H9 (cell line): ENCODE results near the gene TMOD3. TPM values are rescaled to one million over a fixed set of nuclear protein-coding genes. Genes with fewer than 3 reads are reported as not detected.
A peak's percentile ranks its signal among the peaks of the same experiment; 100 is the strongest.

Experiments
- DNase-seq: peaks from one replicate; pipeline ENCODE4 v3.0.0-alpha.2; 2017
- H2AFZ ChIP-seq: one replicate; pipeline ENCODE4 v1.6.1; 2013; ENCODE audit warnings: mild to moderate bottlenecking, low read length, control low read depth, moderate library complexity
- H2AK5ac ChIP-seq: 2 replicates; pipeline ENCODE4 v1.6.1; 2013; ENCODE audit warnings: low read length, control low read depth, mixed read lengths; ENCODE audit not compliant: insufficient read length
- H2BK120ac ChIP-seq: one replicate; pipeline ENCODE4 v1.6.1; 2013; ENCODE audit warnings: low read depth, mild to moderate bottlenecking, low read length, control low read depth, inconsistent platforms; ENCODE audit not compliant: poor library complexity, severe bottlenecking
- H2BK12ac ChIP-seq: 2 replicates; pipeline ENCODE4 v1.6.1; 2013; ENCODE audit warnings: low read length, control low read depth, mixed read lengths, low read depth; ENCODE audit not compliant: insufficient read length
- H2BK15ac ChIP-seq: 2 replicates; pipeline ENCODE4 v1.6.1; 2013; ENCODE audit warnings: low read depth, low read length, control low read depth
- H2BK20ac ChIP-seq: one replicate; pipeline ENCODE4 v1.6.1; 2013; ENCODE audit warnings: low read depth, mild to moderate bottlenecking, low read length, control low read depth, inconsistent platforms; ENCODE audit not compliant: poor library complexity, severe bottlenecking
- H2BK5ac ChIP-seq: 2 replicates; pipeline ENCODE4 v1.6.1; 2013; ENCODE audit warnings: low read length, control low read depth, mixed read lengths; ENCODE audit not compliant: insufficient read length
- H3K14ac ChIP-seq: 2 replicates; pipeline ENCODE4 v1.6.1; 2013; ENCODE audit warnings: low read length, control low read depth; ENCODE audit not compliant: insufficient read depth
- H3K18ac ChIP-seq: 2 replicates; pipeline ENCODE4 v1.6.1; 2013; ENCODE audit warnings: low read depth, mild to moderate bottlenecking, mixed read lengths, low read length, control low read depth; ENCODE audit not compliant: insufficient read length
- H3K23ac ChIP-seq: 2 replicates; pipeline ENCODE4 v1.6.1; 2013; ENCODE audit warnings: low read length, control low read depth, mixed read lengths, low read depth; ENCODE audit not compliant: insufficient read length
- H3K23me2 ChIP-seq: 2 replicates; pipeline ENCODE4 v1.6.1; 2013; ENCODE audit warnings: low read depth, mild to moderate bottlenecking, mixed read lengths, low read length, control low read depth; ENCODE audit not compliant: insufficient read length, poor library complexity, severe bottlenecking
- H3K27ac ChIP-seq: 2 replicates; pipeline ENCODE4 v1.5.1; 2013; ENCODE audit warnings: low read length, control low read depth, mixed read lengths, low read depth; ENCODE audit not compliant: insufficient read length
- H3K27me3 ChIP-seq: 2 replicates; pipeline ENCODE4 v1.6.1; 2013; ENCODE audit warnings: low read length, control low read depth, inconsistent platforms; ENCODE audit not compliant: insufficient read depth
- H3K4ac ChIP-seq: 2 replicates; pipeline ENCODE4 v1.6.1; 2013; ENCODE audit warnings: low read depth, mild to moderate bottlenecking, control low read depth, inconsistent platforms, low read length, moderate library complexity
- H3K4me1 ChIP-seq: 2 replicates; pipeline ENCODE4 v1.6.1; 2013; ENCODE audit warnings: low read length, control low read depth, inconsistent platforms; ENCODE audit not compliant: insufficient read depth
- H3K4me2 ChIP-seq: 2 replicates; pipeline ENCODE4 v1.6.1; 2013; ENCODE audit warnings: low read length, control low read depth, mixed read lengths; ENCODE audit not compliant: insufficient read length, insufficient read depth
- H3K56ac ChIP-seq: 2 replicates; pipeline ENCODE4 v1.6.1; 2013; ENCODE audit warnings: low read depth, mild to moderate bottlenecking, mixed read lengths, low read length, control low read depth; ENCODE audit not compliant: insufficient read length
- H3K79me1 ChIP-seq: 2 replicates; pipeline ENCODE4 v1.6.1; 2013; ENCODE audit warnings: low read depth, mild to moderate bottlenecking, moderate library complexity, low read length, control low read depth, inconsistent platforms; ENCODE audit not compliant: insufficient read depth, poor library complexity, severe bottlenecking
- H3K79me2 ChIP-seq: 2 replicates; pipeline ENCODE4 v1.6.1; 2013; ENCODE audit warnings: low read length, control low read depth, inconsistent platforms; ENCODE audit not compliant: insufficient read depth
- H3K9ac ChIP-seq: 2 replicates; pipeline ENCODE4 v1.6.1; 2013; ENCODE audit warnings: low read length, control low read depth, mixed read lengths; ENCODE audit not compliant: insufficient read length; ENCODE audit errors: extremely low read depth
- H3K9me3 ChIP-seq: one replicate; pipeline ENCODE4 v1.6.1; 2013; ENCODE audit warnings: low read depth, low read length, inconsistent platforms; ENCODE audit not compliant: control insufficient read depth
- H3T11ph ChIP-seq: one replicate; pipeline ENCODE4 v1.6.1; 2013; ENCODE audit warnings: mild to moderate bottlenecking, low read length, control low read depth, inconsistent platforms
- H4K20me1 ChIP-seq: one replicate; pipeline ENCODE4 v1.6.1; 2013; ENCODE audit not compliant: control insufficient read depth, insufficient read length, insufficient read depth
- H4K5ac ChIP-seq: 2 replicates; pipeline ENCODE4 v1.6.1; 2013; ENCODE audit warnings: low read depth, mild to moderate bottlenecking, mixed read lengths, low read length, control low read depth; ENCODE audit not compliant: insufficient read length
- H4K8ac ChIP-seq: replicated peaks from 2 replicates; pipeline ENCODE4 v1.6.1; 2013; ENCODE audit warnings: low read length, control low read depth, mixed read lengths, low read depth; ENCODE audit not compliant: insufficient read length
- H4K91ac ChIP-seq: 2 replicates; pipeline ENCODE4 v1.6.1; 2013; ENCODE audit warnings: low read depth, mild to moderate bottlenecking, moderate library complexity, mixed read lengths, low read length, control low read depth; ENCODE audit not compliant: insufficient read length
- H3K27ac Mint-ChIP-seq, 3 experiments: 2 replicates in 2 of 3; 3 replicates in 1 of 3; pipeline ENCODE4 v1.8.0; 2020 to 2021; ENCODE audit warnings: mixed read lengths in 3 of 3, mild to moderate bottlenecking in 1 of 3, moderate library complexity in 1 of 3
- H3K27me3 Mint-ChIP-seq: 2 replicates; pipeline ENCODE4 v1.8.0; 2021; ENCODE audit warnings: low read depth, mild to moderate bottlenecking, moderate library complexity, mixed read lengths
- H3K36me3 Mint-ChIP-seq, 3 experiments: 2 replicates in 2 of 3; 3 replicates in 1 of 3; pipeline ENCODE4 v1.8.0; 2020 to 2021; ENCODE audit warnings: low read depth in 3 of 3, mixed read lengths in 3 of 3; ENCODE audit not compliant: insufficient read depth in 1 of 3
- H3K4me1 Mint-ChIP-seq, 2 experiments: 2 replicates each; pipeline ENCODE4 v1.8.0; 2020; ENCODE audit warnings: mixed read lengths in 2 of 2
- H3K4me3 Mint-ChIP-seq, 2 experiments: 2 replicates in 1 of 2; 3 replicates in 1 of 2; pipeline ENCODE4 v1.8.0; 2020 to 2021; ENCODE audit warnings: mild to moderate bottlenecking in 2 of 2, mixed read lengths in 2 of 2, moderate library complexity in 1 of 2
- H3K9me3 Mint-ChIP-seq, 2 experiments: 2 replicates in 1 of 2; 3 replicates in 1 of 2; pipeline ENCODE4 v1.8.0; 2020; ENCODE audit warnings: mild to moderate bottlenecking in 2 of 2, mixed read lengths in 2 of 2, moderate library complexity in 1 of 2
- CTCF ChIP-seq: fragments of 200-600 bp; sonication (generic); conservative IDR thresholded peaks from 3 replicates; pipeline ENCODE4 v1.8.0; 2021; ENCODE audit warnings: antibody characterized with exemption, mild to moderate bottlenecking
- WGBS: extraction: QIAGEN DNeasy Blood & Tissue Kit; methylation state at CpG from one replicate; pipeline ENCODE4 v1.1.7; 2013; ENCODE audit warnings: missing lambda C conversion rate, low lambda C conversion rate, mixed read lengths; ENCODE audit not compliant: insufficient read length; ENCODE audit errors: extremely low coverage; 5-methylcytosine and 5-hydroxymethylcytosine counted together
- total RNA-seq: library from RNA; stranded (reverse); gene quantifications from 2 replicates; pipeline ENCODE4 v1.2.1, GENCODE V29; 2021

The TMOD3 gene
- total RNA-seq, 1 experiment from 2014 or later = 24.7 TPM

GRCh38 chr15:51924156-51925068, 95.0 kb downstream of the TMOD3 start:
- Histone ChIP-seq H4K91ac (no peak overlapping the region), H3K79me1 (no peaks in the 10 kb centered on the region), H3K79me2 (no peaks in the 10 kb centered on the region), H2BK120ac (no peak overlapping the region), H3K56ac (no peak overlapping the region), H3T11ph (no peak overlapping the region), H2BK20ac (no peak overlapping the region), H4K8ac (no peak overlapping the region), H3K27ac (no peak overlapping the region), H3K4ac (no peak overlapping the region), H3K14ac (no peak overlapping the region), H3K23ac (no peak overlapping the region), H3K23me2 (no peaks in the 10 kb centered on the region), H3K4me1 (no peaks in the 10 kb centered on the region), H2BK15ac (no peak overlapping the region), H3K9ac (no peak overlapping the region), H2AFZ (no peak overlapping the region), H2BK5ac (no peak overlapping the region), H3K18ac (no peak overlapping the region), H2AK5ac (no peak overlapping the region), H2BK12ac (no peak overlapping the region), H3K27me3 (no peaks in the 10 kb centered on the region), H4K5ac (no peak overlapping the region), H3K9me3 (no peaks in the 10 kb centered on the region), H3K4me2 (no peak overlapping the region), H4K20me1 (no peaks in the 10 kb centered on the region)
- no peak overlapping the region for H3K4me3 Mint-ChIP-seq
- H3K4me1 Mint-ChIP-seq = peaks cover 5 to 6% of the 10 kb centered on the region in 2 experiments; a peak in 2 of 4 replicates
- no peaks in the 10 kb centered on the region for H3K9me3 Mint-ChIP-seq
- WGBS = no CpG with 5 or more reads among the region's 11 CpGs
- DNase-seq = peak; percentile 57
- H3K36me3 Mint-ChIP-seq = peaks cover 3 to 10% (median 4%) of the 10 kb centered on the region in 3 experiments; a peak in 4 of 7 replicates
- no peaks in the 10 kb centered on the region for H3K27me3 Mint-ChIP-seq
- H3K27ac Mint-ChIP-seq = no peak overlapping the region
- no peak for TF ChIP-seq CTCF
